ENCODE results near the gene DDB1.

DNA sequence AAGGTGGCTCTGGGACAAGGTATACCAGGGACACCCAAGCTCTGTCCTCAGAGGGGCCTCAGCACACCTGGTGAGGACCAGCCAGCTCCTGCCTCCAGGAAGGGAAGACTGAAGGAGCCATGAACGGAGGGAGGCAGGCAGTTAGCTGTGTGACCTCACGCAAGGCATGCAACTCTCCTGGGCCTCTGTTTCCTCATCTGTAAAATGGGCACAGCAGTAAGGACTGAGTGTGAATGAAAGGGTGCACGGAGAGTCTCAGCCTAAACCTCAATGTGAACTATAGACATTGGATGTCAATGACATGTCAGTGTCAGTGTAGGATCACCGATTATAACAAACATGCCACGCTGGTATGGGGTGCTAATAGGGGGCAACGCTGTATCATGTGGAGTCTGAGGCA lies 73.5 kb downstream of the DDB1 start:
- TF ChIP-seq POLR2A (IDR thresholded peaks at IDR 0.05) (no peak), POLR2AphosphoS5 (IDR thresholded peaks at IDR 0.05) (no peak)
- TF ChIP-seq, protein P1, sequence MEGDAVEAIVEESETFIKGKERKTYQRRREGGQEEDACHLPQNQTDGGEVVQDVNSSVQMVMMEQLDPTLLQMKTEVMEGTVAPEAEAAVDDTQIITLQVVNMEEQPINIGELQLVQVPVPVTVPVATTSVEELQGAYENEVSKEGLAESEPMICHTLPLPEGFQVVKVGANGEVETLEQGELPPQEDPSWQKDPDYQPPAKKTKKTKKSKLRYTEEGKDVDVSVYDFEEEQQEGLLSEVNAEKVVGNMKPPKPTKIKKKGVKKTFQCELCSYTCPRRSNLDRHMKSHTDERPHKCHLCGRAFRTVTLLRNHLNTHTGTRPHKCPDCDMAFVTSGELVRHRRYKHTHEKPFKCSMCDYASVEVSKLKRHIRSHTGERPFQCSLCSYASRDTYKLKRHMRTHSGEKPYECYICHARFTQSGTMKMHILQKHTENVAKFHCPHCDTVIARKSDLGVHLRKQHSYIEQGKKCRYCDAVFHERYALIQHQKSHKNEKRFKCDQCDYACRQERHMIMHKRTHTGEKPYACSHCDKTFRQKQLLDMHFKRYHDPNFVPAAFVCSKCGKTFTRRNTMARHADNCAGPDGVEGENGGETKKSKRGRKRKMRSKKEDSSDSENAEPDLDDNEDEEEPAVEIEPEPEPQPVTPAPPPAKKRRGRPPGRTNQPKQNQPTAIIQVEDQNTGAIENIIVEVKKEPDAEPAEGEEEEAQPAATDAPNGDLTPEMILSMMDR (IDR thresholded peaks at IDR 0.05), result no peak

All from breast epithelium (tissue), 3 donors.